Fibroblast of villous mesenchyme (primary cell): ENCODE data around the gene CTTNBP2NL. TPM values are rescaled to one million over a fixed set of nuclear protein-coding genes. Genes with fewer than 3 reads are reported as not detected.

Experiments used
- DNase-seq: peaks from one replicate; pipeline ENCODE4 v3.0.0-alpha.2; 2010; ENCODE audit warnings: low read depth
- H3K4me3 ChIP-seq: 2 replicates; pipeline ENCODE4 v1.5.1; 2011; ENCODE audit warnings: low read depth, mild to moderate bottlenecking, low read length
- CTCF ChIP-seq: IDR thresholded peaks from 2 replicates; pipeline ENCODE4 v1.5.1; 2012; ENCODE audit warnings: low read depth, mild to moderate bottlenecking, low read length; ENCODE audit not compliant: insufficient read depth
- total RNA-seq: library from RNA; depleted of rRNA; stranded (reverse); fragments of >200 nt; gene quantifications from 2 replicates; pipeline ENCODE4 v1.2.3, GENCODE V29; 2012

Gene CTTNBP2NL
- total RNA-seq: 20.9 and 30.2 TPM in 2 replicates

GRCh38 chr1:112395821-112396652, at the start of gene CTTNBP2NL:
Gene CTTNBP2NL (plus strand): TSS chr1:112396214. CDS start chr1:112416166, 19,952 bp downstream.
- TF ChIP-seq CTCF: no peak
- peak within 1 kb of the TSS; percentile 98 for H3K4me3 ChIP-seq
- DNase-seq: peak; percentile 96

GRCh38 chr1:112346801-112347350, 49.1 kb upstream of the CTTNBP2NL start:
- no peak for DNase-seq
- no peak for TF ChIP-seq CTCF
- H3K4me3 ChIP-seq: no peak overlapping the region

- no peak overlapping the region for H3K4me3 ChIP-seq
- TF ChIP-seq CTCF: no peak
- no peak for DNase-seq
Measured at GRCh38 chr1:112356765-112357164, 39.2 kb upstream of the CTTNBP2NL start.

- H3K4me3 ChIP-seq: no peak overlapping the region
- no peak for TF ChIP-seq CTCF
- DNase-seq: peak; percentile 18
Measured at GRCh38 chr1:112357467-112357866, 38.5 kb upstream of the CTTNBP2NL start.

- peak; percentile 75 for DNase-seq
- no peak overlapping the region for H3K4me3 ChIP-seq
- TF ChIP-seq CTCF: no peak
Measured at GRCh38 chr1:112358061-112358770, 37.8 kb upstream of the CTTNBP2NL start.

- peak; percentile 85 for TF ChIP-seq CTCF
- peak; percentile 59 for DNase-seq
Measured at GRCh38 chr1:112358798-112359408, 37.1 kb upstream of the CTTNBP2NL start.

More at GRCh38 chr1:112358798-112359408, 37.1 kb upstream of the CTTNBP2NL start:
- no peak overlapping the region for H3K4me3 ChIP-seq
